Stimulated activated naive CD4-positive, alpha-beta T cell treated with Interleukin-2 at 50 U/mL for 16 hours (primary cell): ENCODE results near the gene KLK1.
"Not testable (repeated sequence)": the region's sequence is repeated elsewhere in the genome, so short reads cannot be mapped to it uniquely, and the experiment has no call there.

Source experiments
- DNase-seq: peaks from one replicate; lab custom pipeline; 2025; lab: John Stamatoyannopoulos, UW

KLK1 gene

GRCh38 chr19:50815439-50815838 lies 8.1 kb downstream of the KLK1 start:
- DNase-seq: no peak

- DNase-seq: no peak
Measured at GRCh38 chr19:50814883-50815282, 8.7 kb downstream of the KLK1 start.

GRCh38 chr19:50812474-50812873 lies 11.1 kb downstream of the KLK1 start:
- no peak for DNase-seq

GRCh38 chr19:50811622-50812238 lies 11.9 kb downstream of the KLK1 start:
- not testable (repeated sequence) for DNase-seq

GRCh38 chr19:50808856-50809255 lies 14.7 kb downstream of the KLK1 start:
- no peak for DNase-seq

- DNase-seq: peak; percentile 98
Measured at GRCh38 chr19:50804420-50805272, 18.9 kb downstream of the KLK1 start.

- peak; percentile 45 for DNase-seq
Measured at GRCh38 chr19:50803633-50804419, 19.8 kb downstream of the KLK1 start.

GRCh38 chr19:50801107-50801506 lies 22.5 kb downstream of the KLK1 start:
- DNase-seq: no peak

- no peak for DNase-seq
Measured at GRCh38 chr19:50799547-50799851, 24.1 kb downstream of the KLK1 start.

GRCh38 chr19:50798659-50799546 lies 24.7 kb downstream of the KLK1 start:
- no peak for DNase-seq

- DNase-seq: no peak
Measured at GRCh38 chr19:50797781-50798658, 25.6 kb downstream of the KLK1 start.

- DNase-seq: no peak
Measured at GRCh38 chr19:50797429-50797780, 26.2 kb downstream of the KLK1 start.

GRCh38 chr19:50796634-50797428 lies 26.8 kb downstream of the KLK1 start:
- DNase-seq: no peak

- DNase-seq: no peak
Measured at GRCh38 chr19:50796128-50796633, 27.4 kb downstream of the KLK1 start.

- DNase-seq: no peak
Measured at GRCh38 chr19:50795664-50796073, 27.9 kb downstream of the KLK1 start.

- no peak for DNase-seq
Measured at GRCh38 chr19:50794876-50795663, 28.5 kb downstream of the KLK1 start.

GRCh38 chr19:50794074-50794875 lies 29.3 kb downstream of the KLK1 start:
- no peak for DNase-seq

- no peak for DNase-seq
Measured at GRCh38 chr19:50793558-50794065, 30.0 kb downstream of the KLK1 start.
